Natural killer cell (primary cell): ENCODE measurements around the gene TFAP2C. TPM values are rescaled to one million over a fixed set of nuclear protein-coding genes. Genes with fewer than 3 reads are reported as not detected.

Experiments
- ATAC-seq, 3 donors: fragments of 150-1000 bp in 2 of 3; fragments of 200-7000 bp in 1 of 3; cut with Tn5 transposase; 1 replicate in 1 of 3; 2 replicates in 2 of 3; pipeline ENCODE4 v1.10.0; 2021; ENCODE audit warnings: mild to moderate bottlenecking in 2 of 3, moderate library complexity in 2 of 3
- DNase-seq, 2 donors: peaks; one replicate each; pipeline versions ENCODE4 v3.0.0 to v3.0.0-alpha.2; 2013 to 2021; ENCODE audit warnings: mixed read lengths in 1 of 2
- H3K27ac ChIP-seq: one replicate; pipeline ENCODE4 v1.5.1; 2013; ENCODE audit warnings: mild to moderate bottlenecking, low read length
- H3K27me3 ChIP-seq: one replicate; pipeline ENCODE4 v1.6.1; 2013; ENCODE audit warnings: low read length; ENCODE audit not compliant: control insufficient read depth, insufficient read depth
- H3K36me3 ChIP-seq: one replicate; pipeline ENCODE4 v1.6.1; 2013; ENCODE audit warnings: low read length; ENCODE audit not compliant: control insufficient read depth, insufficient read depth
- H3K4me1 ChIP-seq: one replicate; pipeline ENCODE4 v1.6.1; 2013; ENCODE audit warnings: low read length; ENCODE audit not compliant: control insufficient read depth, insufficient read depth
- H3K4me3 ChIP-seq: one replicate; pipeline ENCODE4 v1.5.1; 2013; ENCODE audit warnings: low read length
- H3K9me3 ChIP-seq: one replicate; pipeline ENCODE4 v1.6.1; 2013; ENCODE audit warnings: low read length; ENCODE audit not compliant: control insufficient read depth, insufficient read depth
- H3K27ac Mint-ChIP-seq, 2 donors: one replicate each; pipeline ENCODE4 v1.8.0; 2022; ENCODE audit warnings: mild to moderate bottlenecking in 2 of 2, mixed read lengths in 2 of 2, moderate library complexity in 1 of 2
- H3K27me3 Mint-ChIP-seq, 2 donors: one replicate each; pipeline ENCODE4 v1.8.0; 2022; ENCODE audit warnings: low read depth in 2 of 2, mixed read lengths in 2 of 2
- H3K36me3 Mint-ChIP-seq: one replicate; pipeline ENCODE4 v1.8.0; 2022; ENCODE audit warnings: mixed read lengths
- H3K4me1 Mint-ChIP-seq, 2 donors: one replicate each; pipeline ENCODE4 v1.8.0; 2022; ENCODE audit warnings: mixed read lengths in 2 of 2
- H3K4me3 Mint-ChIP-seq: one replicate; pipeline ENCODE4 v1.8.0; 2022; ENCODE audit warnings: mild to moderate bottlenecking, moderate library complexity, mixed read lengths
- H3K9me3 Mint-ChIP-seq, 2 donors: one replicate each; pipeline ENCODE4 v1.8.0; 2022; ENCODE audit warnings: mixed read lengths in 2 of 2
- WGBS: methylation state at CpG from one replicate; pipeline ENCODE4 v1.1.7; 2013; ENCODE audit warnings: missing lambda C conversion rate; ENCODE audit not compliant: insufficient coverage; 5-methylcytosine and 5-hydroxymethylcytosine counted together
- intact Hi-C: fragments of 100-400 bp; cut with micrococcal nuclease; formaldehyde crosslinking; loops from one replicate; pipeline ENCODE4 v1.14.2; 2022
- total RNA-seq, 4 donors: library from RNA; stranded (reverse); fragments of 120-200 nt in 1 of 4; gene quantifications; one replicate each; pipeline versions ENCODE4 v1.2.3 to v1.2.4, GENCODE V29; 2013 to 2022
- TF ChIP-seq, protein P1 (sequence below): fragments of 200-600 bp; IDR thresholded peaks from one replicate; pipeline ENCODE4 v1.8.0; 2022; ENCODE audit warnings: antibody characterized with exemption

The TFAP2C gene
- total RNA-seq, 3 donors from 2014 or later (not counting 1 experiment from before 2014, with no cell fraction given), result not detected

DNA sequence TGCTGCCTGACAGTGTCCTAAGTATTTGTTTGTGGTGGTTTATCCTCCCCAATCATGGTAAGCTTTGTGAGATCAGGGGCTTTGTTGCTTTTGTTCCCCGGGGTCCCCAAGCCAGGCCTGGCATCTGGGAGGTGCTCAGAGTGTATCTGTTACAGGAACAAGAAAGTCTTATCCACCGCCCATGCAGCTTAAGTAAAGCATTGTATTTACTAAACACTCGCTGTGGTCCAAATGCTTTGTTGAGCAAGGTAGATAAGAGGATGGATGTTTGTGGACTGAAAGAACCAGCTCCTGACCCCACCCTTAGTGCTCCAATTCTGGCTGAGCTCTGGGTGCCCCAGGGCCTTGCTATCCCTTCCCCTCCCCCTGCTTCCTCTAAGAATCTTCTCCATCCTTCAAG lies 19.8 kb upstream of the TFAP2C start:
- Histone ChIP-seq H3K27ac (no peak overlapping the region), H3K4me1 (no peaks in the 10 kb centered on the region), H3K36me3 (no peaks in the 10 kb centered on the region), H3K9me3 (no peaks in the 10 kb centered on the region), H3K27me3 (no peaks in the 10 kb centered on the region), H3K4me3 (no peak overlapping the region)
- Mint-ChIP-seq H3K36me3 (no peaks in the 10 kb centered on the region), H3K27me3 (peaks cover 0 to 3% of the 10 kb centered on the region in 2 donors), H3K9me3 (no peaks in the 10 kb centered on the region), H3K4me3 (no peak overlapping the region), H3K27ac (no peak overlapping the region), H3K4me1 (no peaks in the 10 kb centered on the region)
- no peak for ATAC-seq
- no peak for DNase-seq
- 81% methylated on average over 3 of the region's 3 CpGs for WGBS
- TF ChIP-seq, protein P1, sequence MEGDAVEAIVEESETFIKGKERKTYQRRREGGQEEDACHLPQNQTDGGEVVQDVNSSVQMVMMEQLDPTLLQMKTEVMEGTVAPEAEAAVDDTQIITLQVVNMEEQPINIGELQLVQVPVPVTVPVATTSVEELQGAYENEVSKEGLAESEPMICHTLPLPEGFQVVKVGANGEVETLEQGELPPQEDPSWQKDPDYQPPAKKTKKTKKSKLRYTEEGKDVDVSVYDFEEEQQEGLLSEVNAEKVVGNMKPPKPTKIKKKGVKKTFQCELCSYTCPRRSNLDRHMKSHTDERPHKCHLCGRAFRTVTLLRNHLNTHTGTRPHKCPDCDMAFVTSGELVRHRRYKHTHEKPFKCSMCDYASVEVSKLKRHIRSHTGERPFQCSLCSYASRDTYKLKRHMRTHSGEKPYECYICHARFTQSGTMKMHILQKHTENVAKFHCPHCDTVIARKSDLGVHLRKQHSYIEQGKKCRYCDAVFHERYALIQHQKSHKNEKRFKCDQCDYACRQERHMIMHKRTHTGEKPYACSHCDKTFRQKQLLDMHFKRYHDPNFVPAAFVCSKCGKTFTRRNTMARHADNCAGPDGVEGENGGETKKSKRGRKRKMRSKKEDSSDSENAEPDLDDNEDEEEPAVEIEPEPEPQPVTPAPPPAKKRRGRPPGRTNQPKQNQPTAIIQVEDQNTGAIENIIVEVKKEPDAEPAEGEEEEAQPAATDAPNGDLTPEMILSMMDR, result no peak
- intact Hi-C loops, result no loop called here

DNA sequence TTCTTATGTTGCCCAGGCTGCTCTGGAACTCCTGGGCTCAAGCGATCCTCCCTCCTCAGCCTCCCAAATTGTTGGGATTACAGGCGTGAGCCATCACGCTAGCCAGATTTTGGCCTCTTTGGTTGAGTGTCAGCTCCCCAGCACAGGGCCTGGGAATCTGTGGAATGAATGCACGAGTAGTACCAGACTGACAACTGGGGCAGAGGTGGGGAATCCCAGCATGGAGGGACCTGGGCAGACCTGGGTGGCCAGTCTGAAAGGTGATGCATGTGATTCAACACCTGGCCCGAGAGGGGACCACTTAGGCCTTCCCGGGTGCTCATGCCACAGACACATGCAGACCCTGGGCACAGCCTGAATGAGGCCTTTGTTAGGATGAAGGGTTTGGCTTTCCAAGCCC lies 19.0 kb upstream of the TFAP2C start:
- 95% methylated on average over 6 of the region's 6 CpGs for WGBS

GRCh38 chr20:56614196-56614595 lies 14.9 kb upstream of the TFAP2C start:
- Mint-ChIP-seq H3K27me3 (peaks cover 0 to 3% of the 10 kb centered on the region in 2 donors), H3K36me3 (no peaks in the 10 kb centered on the region), H3K4me1 (no peaks in the 10 kb centered on the region), H3K27ac (no peak overlapping the region), H3K4me3 (no peak overlapping the region), H3K9me3 (no peaks in the 10 kb centered on the region)
- Histone ChIP-seq H3K27me3 (no peaks in the 10 kb centered on the region), H3K4me1 (no peaks in the 10 kb centered on the region), H3K36me3 (no peaks in the 10 kb centered on the region), H3K27ac (no peak overlapping the region), H3K9me3 (no peaks in the 10 kb centered on the region), H3K4me3 (no peak overlapping the region)
- TF ChIP-seq, protein P1, result no peak
- DNase-seq, result no peak
- intact Hi-C loops, result no loop called here
- ATAC-seq, result no peak
- 96% methylated on average over 2 of the region's 2 CpGs for whole genome bisulfite sequencing

More for the DNA sequence above, 19.0 kb upstream of the TFAP2C start:
- H3K9me3 ChIP-seq, result no peaks in the 10 kb centered on the region
- Mint-ChIP-seq H3K36me3 (no peaks in the 10 kb centered on the region), H3K9me3 (no peaks in the 10 kb centered on the region), H3K4me1 (no peaks in the 10 kb centered on the region), H3K4me3 (no peak overlapping the region), H3K27ac (no peak overlapping the region), H3K27me3 (peaks cover 0 to 3% of the 10 kb centered on the region in 2 donors)
- TF ChIP-seq, protein P1, result no peak
- intact Hi-C loops, result no loop called here
- no peaks in the 10 kb centered on the region for H3K4me1 ChIP-seq
- no peak overlapping the region for H3K4me3 ChIP-seq
- H3K27ac ChIP-seq, result no peak overlapping the region
- H3K27me3 ChIP-seq, result no peaks in the 10 kb centered on the region
- H3K36me3 ChIP-seq, result no peaks in the 10 kb centered on the region
- DNase-seq, result no peak
- no peak for ATAC-seq

- no peaks in the 10 kb centered on the region for H3K27me3 ChIP-seq
- WGBS, result 49% methylated on average over 6 of the region's 6 CpGs
- Mint-ChIP-seq H3K9me3 (no peaks in the 10 kb centered on the region), H3K27ac (no peak overlapping the region), H3K27me3 (peaks cover 3 to 4% of the 10 kb centered on the region in 2 donors), H3K36me3 (no peaks in the 10 kb centered on the region), H3K4me1 (no peaks in the 10 kb centered on the region), H3K4me3 (no peak overlapping the region)
- H3K4me1 ChIP-seq, result no peaks in the 10 kb centered on the region
- TF ChIP-seq, protein P1, result no peak
- H3K9me3 ChIP-seq, result no peaks in the 10 kb centered on the region
- H3K36me3 ChIP-seq, result no peaks in the 10 kb centered on the region
- no peak overlapping the region for H3K27ac ChIP-seq
- H3K4me3 ChIP-seq, result no peak overlapping the region
- intact Hi-C loops, result no loop called here
- ATAC-seq (no peak), DNase-seq (no peak)
These were observed 12.4 kb upstream of the TFAP2C start for GRCh38 chr20:56616716-56617115.
